WTC11 (cell line): ENCODE data around the gene LRRC8C. TPM values are rescaled to one million over a fixed set of nuclear protein-coding genes. Genes with fewer than 3 reads are reported as not detected.

Source experiments
- ATAC-seq: fragments of 200-7000 bp; cut with Tn5 transposase; 2 replicates; pipeline ENCODE4 v1.10.0; 2021; ENCODE audit warnings: mild to moderate bottlenecking, moderate library complexity
- CTCF ChIA-PET: fragments of 300-600 bp; sonication (Branson Sonifier 250); formaldehyde crosslinking; loops from one replicate; lab custom pipeline; 2021; ENCODE audit warnings: antibody characterized with exemption; lab: Charles Lee
- POLR2A ChIA-PET: fragments of 350-600 bp; sonication (Branson Sonifier 250); formaldehyde crosslinking; loops from one replicate; lab custom pipeline; 2021; ENCODE audit warnings: antibody characterized with exemption; lab: Charles Lee
- DNase-seq: peaks from one replicate; pipeline ENCODE4 v3.0.0; 2021; ENCODE audit warnings: low spot score
- H3K27ac Mint-ChIP-seq: 2 replicates; pipeline ENCODE4 v1.8.0; 2021; ENCODE audit warnings: mixed read lengths
- H3K27me3 Mint-ChIP-seq: 2 replicates; pipeline ENCODE4 v1.8.0; 2021; ENCODE audit warnings: low read depth, mild to moderate bottlenecking, moderate library complexity, mixed read lengths
- H3K36me3 Mint-ChIP-seq: 2 replicates; pipeline ENCODE4 v1.8.0; 2021; ENCODE audit warnings: mixed read lengths
- H3K4me1 Mint-ChIP-seq: 2 replicates; pipeline ENCODE4 v1.8.0; 2022; ENCODE audit warnings: mixed read lengths
- H3K4me3 Mint-ChIP-seq: 2 replicates; pipeline ENCODE4 v1.8.0; 2021; ENCODE audit warnings: mild to moderate bottlenecking, moderate library complexity, mixed read lengths
- H3K9me3 Mint-ChIP-seq: 2 replicates; pipeline ENCODE4 v1.8.0; 2021; ENCODE audit warnings: mixed read lengths
- CREM ChIP-seq: sonication (generic); formaldehyde crosslinking; IDR thresholded peaks from 2 replicates; pipeline ENCODE4 v1.8.1; 2022; ENCODE audit warnings: mild to moderate bottlenecking, missing genetic modification reagents, moderate library complexity
- ELF4 ChIP-seq: sonication (generic); formaldehyde crosslinking; IDR thresholded peaks from 2 replicates; pipeline ENCODE4 v1.8.1; 2022; ENCODE audit warnings: low read depth, mild to moderate bottlenecking, moderate library complexity, missing genetic modification reagents
- FOXK1 ChIP-seq: sonication (generic); formaldehyde crosslinking; IDR thresholded peaks from 2 replicates; pipeline ENCODE4 v1.8.0; 2022; ENCODE audit warnings: mild to moderate bottlenecking, moderate library complexity, missing genetic modification reagents
- FOXP1 ChIP-seq: sonication (generic); formaldehyde crosslinking; IDR thresholded peaks from 2 replicates; pipeline ENCODE4 v1.8.0; 2022; ENCODE audit warnings: missing genetic modification reagents, mild to moderate bottlenecking, moderate library complexity, borderline replicate concordance
- GABPB1 ChIP-seq: sonication (generic); formaldehyde crosslinking; IDR thresholded peaks from 2 replicates; pipeline ENCODE4 v1.8.1; 2023; ENCODE audit warnings: mild to moderate bottlenecking, missing genetic modification reagents
- IRF2 ChIP-seq: sonication (generic); formaldehyde crosslinking; IDR thresholded peaks from 2 replicates; pipeline ENCODE4 v1.8.0; 2022; ENCODE audit warnings: low read depth, missing genetic modification reagents, borderline replicate concordance
- JUN ChIP-seq: sonication (generic); formaldehyde crosslinking; IDR thresholded peaks from 2 replicates; pipeline ENCODE4 v1.8.0; 2023; ENCODE audit warnings: mild to moderate bottlenecking, missing genetic modification reagents
- MYBL2 ChIP-seq: sonication (generic); formaldehyde crosslinking; IDR thresholded peaks from 2 replicates; pipeline ENCODE4 v1.8.1; 2023; ENCODE audit warnings: mild to moderate bottlenecking, moderate library complexity, missing genetic modification reagents
- NFATC4 ChIP-seq: fragments of 250-450 bp; sonication (Bioruptor Pico); IDR thresholded peaks from 2 replicates; pipeline ENCODE4 v1.9.0; 2021; ENCODE audit warnings: mild to moderate bottlenecking
- OVOL2 ChIP-seq: fragments of 250-450 bp; sonication (Bioruptor Pico); IDR thresholded peaks from 2 replicates; pipeline ENCODE4 v1.9.0; 2021; ENCODE audit warnings: mild to moderate bottlenecking, borderline replicate concordance
- RELA ChIP-seq: sonication (generic); formaldehyde crosslinking; IDR thresholded peaks from 2 replicates; pipeline ENCODE4 v1.8.1; 2022; ENCODE audit warnings: missing genetic modification reagents, mild to moderate bottlenecking, borderline replicate concordance
- SMAD3 ChIP-seq: sonication (generic); formaldehyde crosslinking; IDR thresholded peaks from 2 replicates; pipeline ENCODE4 v1.8.0; 2022; ENCODE audit warnings: missing genetic modification reagents, mild to moderate bottlenecking, borderline replicate concordance
- TEAD1 ChIP-seq: sonication (generic); formaldehyde crosslinking; IDR thresholded peaks from 2 replicates; pipeline ENCODE4 v1.8.0; 2022; ENCODE audit warnings: mild to moderate bottlenecking, missing genetic modification reagents
- TP53 ChIP-seq: sonication (generic); formaldehyde crosslinking; IDR thresholded peaks from 2 replicates; pipeline ENCODE4 v1.8.1; 2023; ENCODE audit warnings: mild to moderate bottlenecking, missing genetic modification reagents
- ZNF219 ChIP-seq: sonication (generic); formaldehyde crosslinking; IDR thresholded peaks from 2 replicates; pipeline ENCODE4 v1.8.0; 2023; ENCODE audit warnings: missing genetic modification reagents, mild to moderate bottlenecking, borderline replicate concordance
- total RNA-seq: library from RNA; stranded (reverse); gene quantifications from 3 replicates; pipeline ENCODE4 v1.2.3, GENCODE V29; 2021
- TF ChIP-seq, protein P1 (sequence below): sonication (generic); formaldehyde crosslinking; conservative IDR thresholded peaks from 2 replicates; pipeline ENCODE4 v1.8.1; 2023; ENCODE audit warnings: mild to moderate bottlenecking, low read depth, missing genetic modification reagents, moderate library complexity
- TF ChIP-seq, protein P2 (sequence below): sonication (generic); formaldehyde crosslinking; IDR thresholded peaks from 2 replicates; pipeline ENCODE4 v1.8.1; 2023; ENCODE audit warnings: mild to moderate bottlenecking, moderate library complexity, missing genetic modification reagents
- TF ChIP-seq, protein P3 (sequence below): sonication (generic); formaldehyde crosslinking; IDR thresholded peaks from 2 replicates; pipeline ENCODE4 v1.8.1; 2023; ENCODE audit warnings: mild to moderate bottlenecking, missing genetic modification reagents
- TF ChIP-seq, protein P4 (sequence below): sonication (generic); formaldehyde crosslinking; IDR thresholded peaks from 2 replicates; pipeline ENCODE4 v1.8.0; 2023; ENCODE audit warnings: missing genetic modification reagents, mild to moderate bottlenecking, borderline replicate concordance
- TF ChIP-seq, protein P5 (sequence below): sonication (generic); formaldehyde crosslinking; IDR thresholded peaks from 2 replicates; pipeline ENCODE4 v1.8.1; 2022; ENCODE audit warnings: low read depth, missing genetic modification reagents, borderline replicate concordance
- TF ChIP-seq, protein P6 (sequence below): sonication (generic); formaldehyde crosslinking; IDR thresholded peaks from 2 replicates; pipeline ENCODE4 v1.8.1; 2023; ENCODE audit warnings: mild to moderate bottlenecking, missing genetic modification reagents
- TF ChIP-seq, protein P7 (sequence below): sonication (generic); formaldehyde crosslinking; IDR thresholded peaks from 2 replicates; pipeline ENCODE4 v1.8.0; 2022; ENCODE audit warnings: mild to moderate bottlenecking, missing genetic modification reagents

Gene LRRC8C
- total RNA-seq, 1 experiment from 2014 or later: 1.8 TPM

DNA sequence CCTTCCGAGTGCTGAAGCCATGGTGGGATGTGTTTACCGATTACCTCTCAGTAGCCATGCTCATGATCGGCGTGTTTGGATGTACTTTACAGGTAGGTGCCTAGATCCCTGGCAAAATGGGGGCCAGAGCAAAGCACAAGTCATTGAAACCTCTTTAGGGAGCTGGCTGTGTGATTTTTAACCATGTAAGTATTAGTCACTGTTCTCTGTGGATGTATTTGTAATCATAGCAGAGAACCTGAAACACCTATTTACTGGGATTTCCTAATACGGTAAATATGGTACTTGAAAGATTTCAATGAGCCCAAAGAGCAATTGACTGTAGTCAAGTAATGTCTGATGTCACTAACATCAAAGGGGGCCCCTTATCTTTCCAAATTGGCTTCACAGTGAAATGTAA, 53.6 kb downstream of the LRRC8C start (continued):
- TF ChIP-seq, protein P1, sequence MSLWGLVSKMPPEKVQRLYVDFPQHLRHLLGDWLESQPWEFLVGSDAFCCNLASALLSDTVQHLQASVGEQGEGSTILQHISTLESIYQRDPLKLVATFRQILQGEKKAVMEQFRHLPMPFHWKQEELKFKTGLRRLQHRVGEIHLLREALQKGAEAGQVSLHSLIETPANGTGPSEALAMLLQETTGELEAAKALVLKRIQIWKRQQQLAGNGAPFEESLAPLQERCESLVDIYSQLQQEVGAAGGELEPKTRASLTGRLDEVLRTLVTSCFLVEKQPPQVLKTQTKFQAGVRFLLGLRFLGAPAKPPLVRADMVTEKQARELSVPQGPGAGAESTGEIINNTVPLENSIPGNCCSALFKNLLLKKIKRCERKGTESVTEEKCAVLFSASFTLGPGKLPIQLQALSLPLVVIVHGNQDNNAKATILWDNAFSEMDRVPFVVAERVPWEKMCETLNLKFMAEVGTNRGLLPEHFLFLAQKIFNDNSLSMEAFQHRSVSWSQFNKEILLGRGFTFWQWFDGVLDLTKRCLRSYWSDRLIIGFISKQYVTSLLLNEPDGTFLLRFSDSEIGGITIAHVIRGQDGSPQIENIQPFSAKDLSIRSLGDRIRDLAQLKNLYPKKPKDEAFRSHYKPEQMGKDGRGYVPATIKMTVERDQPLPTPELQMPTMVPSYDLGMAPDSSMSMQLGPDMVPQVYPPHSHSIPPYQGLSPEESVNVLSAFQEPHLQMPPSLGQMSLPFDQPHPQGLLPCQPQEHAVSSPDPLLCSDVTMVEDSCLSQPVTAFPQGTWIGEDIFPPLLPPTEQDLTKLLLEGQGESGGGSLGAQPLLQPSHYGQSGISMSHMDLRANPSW (CRISPR knock-in tag): no peak
- TF ChIP-seq, protein P2, sequence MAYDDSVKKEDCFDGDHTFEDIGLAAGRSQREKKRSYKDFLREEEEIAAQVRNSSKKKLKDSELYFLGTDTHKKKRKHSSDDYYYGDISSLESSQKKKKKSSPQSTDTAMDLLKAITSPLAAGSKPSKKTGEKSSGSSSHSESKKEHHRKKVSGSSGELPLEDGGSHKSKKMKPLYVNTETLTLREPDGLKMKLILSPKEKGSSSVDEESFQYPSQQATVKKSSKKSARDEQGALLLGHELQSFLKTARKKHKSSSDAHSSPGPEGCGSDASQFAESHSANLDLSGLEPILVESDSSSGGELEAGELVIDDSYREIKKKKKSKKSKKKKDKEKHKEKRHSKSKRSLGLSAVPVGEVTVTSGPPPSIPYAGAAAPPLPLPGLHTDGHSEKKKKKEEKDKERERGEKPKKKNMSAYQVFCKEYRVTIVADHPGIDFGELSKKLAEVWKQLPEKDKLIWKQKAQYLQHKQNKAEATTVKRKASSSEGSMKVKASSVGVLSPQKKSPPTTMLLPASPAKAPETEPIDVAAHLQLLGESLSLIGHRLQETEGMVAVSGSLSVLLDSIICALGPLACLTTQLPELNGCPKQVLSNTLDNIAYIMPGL: no peak
- TF ChIP-seq CREM (CRISPR knock-in tag): no peak
- no peak for TF ChIP-seq JUN (CRISPR knock-in tag)
- TF ChIP-seq, protein P3, sequence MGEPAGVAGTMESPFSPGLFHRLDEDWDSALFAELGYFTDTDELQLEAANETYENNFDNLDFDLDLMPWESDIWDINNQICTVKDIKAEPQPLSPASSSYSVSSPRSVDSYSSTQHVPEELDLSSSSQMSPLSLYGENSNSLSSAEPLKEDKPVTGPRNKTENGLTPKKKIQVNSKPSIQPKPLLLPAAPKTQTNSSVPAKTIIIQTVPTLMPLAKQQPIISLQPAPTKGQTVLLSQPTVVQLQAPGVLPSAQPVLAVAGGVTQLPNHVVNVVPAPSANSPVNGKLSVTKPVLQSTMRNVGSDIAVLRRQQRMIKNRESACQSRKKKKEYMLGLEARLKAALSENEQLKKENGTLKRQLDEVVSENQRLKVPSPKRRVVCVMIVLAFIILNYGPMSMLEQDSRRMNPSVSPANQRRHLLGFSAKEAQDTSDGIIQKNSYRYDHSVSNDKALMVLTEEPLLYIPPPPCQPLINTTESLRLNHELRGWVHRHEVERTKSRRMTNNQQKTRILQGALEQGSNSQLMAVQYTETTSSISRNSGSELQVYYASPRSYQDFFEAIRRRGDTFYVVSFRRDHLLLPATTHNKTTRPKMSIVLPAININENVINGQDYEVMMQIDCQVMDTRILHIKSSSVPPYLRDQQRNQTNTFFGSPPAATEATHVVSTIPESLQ: no peak
- TF ChIP-seq RELA (CRISPR knock-in tag): no peak
- no peak for TF ChIP-seq ZNF219 (CRISPR knock-in tag)
- no peak for TF ChIP-seq OVOL2
- TF ChIP-seq, protein P4, sequence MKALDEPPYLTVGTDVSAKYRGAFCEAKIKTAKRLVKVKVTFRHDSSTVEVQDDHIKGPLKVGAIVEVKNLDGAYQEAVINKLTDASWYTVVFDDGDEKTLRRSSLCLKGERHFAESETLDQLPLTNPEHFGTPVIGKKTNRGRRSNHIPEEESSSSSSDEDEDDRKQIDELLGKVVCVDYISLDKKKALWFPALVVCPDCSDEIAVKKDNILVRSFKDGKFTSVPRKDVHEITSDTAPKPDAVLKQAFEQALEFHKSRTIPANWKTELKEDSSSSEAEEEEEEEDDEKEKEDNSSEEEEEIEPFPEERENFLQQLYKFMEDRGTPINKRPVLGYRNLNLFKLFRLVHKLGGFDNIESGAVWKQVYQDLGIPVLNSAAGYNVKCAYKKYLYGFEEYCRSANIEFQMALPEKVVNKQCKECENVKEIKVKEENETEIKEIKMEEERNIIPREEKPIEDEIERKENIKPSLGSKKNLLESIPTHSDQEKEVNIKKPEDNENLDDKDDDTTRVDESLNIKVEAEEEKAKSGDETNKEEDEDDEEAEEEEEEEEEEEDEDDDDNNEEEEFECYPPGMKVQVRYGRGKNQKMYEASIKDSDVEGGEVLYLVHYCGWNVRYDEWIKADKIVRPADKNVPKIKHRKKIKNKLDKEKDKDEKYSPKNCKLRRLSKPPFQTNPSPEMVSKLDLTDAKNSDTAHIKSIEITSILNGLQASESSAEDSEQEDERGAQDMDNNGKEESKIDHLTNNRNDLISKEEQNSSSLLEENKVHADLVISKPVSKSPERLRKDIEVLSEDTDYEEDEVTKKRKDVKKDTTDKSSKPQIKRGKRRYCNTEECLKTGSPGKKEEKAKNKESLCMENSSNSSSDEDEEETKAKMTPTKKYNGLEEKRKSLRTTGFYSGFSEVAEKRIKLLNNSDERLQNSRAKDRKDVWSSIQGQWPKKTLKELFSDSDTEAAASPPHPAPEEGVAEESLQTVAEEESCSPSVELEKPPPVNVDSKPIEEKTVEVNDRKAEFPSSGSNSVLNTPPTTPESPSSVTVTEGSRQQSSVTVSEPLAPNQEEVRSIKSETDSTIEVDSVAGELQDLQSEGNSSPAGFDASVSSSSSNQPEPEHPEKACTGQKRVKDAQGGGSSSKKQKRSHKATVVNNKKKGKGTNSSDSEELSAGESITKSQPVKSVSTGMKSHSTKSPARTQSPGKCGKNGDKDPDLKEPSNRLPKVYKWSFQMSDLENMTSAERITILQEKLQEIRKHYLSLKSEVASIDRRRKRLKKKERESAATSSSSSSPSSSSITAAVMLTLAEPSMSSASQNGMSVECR (CRISPR knock-in tag): no peak
- no peak for TF ChIP-seq NFATC4 (CRISPR knock-in tag)

DNA sequence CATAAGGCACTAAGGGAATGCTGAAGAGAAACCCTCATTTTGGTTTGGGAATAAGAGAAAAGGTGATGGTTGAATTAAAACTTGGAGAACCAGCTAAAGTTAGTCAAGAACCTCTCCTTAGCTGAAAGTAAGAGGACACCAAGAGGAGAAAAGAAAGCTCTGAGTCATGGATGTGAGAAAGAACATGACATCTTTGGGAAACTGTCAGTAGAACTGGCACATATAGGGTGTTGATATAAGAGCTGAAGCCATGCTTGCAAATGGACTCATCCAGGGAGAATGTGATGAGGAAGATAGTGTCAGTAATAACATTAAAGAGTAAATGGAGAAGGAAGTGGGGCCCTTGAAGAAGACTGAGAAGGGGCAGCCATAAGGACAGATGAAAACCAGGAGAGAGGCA, 54.3 kb downstream of the LRRC8C start:
- CTCF ChIA-PET: no interaction called here
- no peak for TF ChIP-seq SMAD3 (CRISPR knock-in tag)
- no peak for TF ChIP-seq FOXP1
- TF ChIP-seq MYBL2 (CRISPR knock-in tag): no peak
- TF ChIP-seq ELF4 (CRISPR knock-in tag): no peak
- TF ChIP-seq, protein P5, sequence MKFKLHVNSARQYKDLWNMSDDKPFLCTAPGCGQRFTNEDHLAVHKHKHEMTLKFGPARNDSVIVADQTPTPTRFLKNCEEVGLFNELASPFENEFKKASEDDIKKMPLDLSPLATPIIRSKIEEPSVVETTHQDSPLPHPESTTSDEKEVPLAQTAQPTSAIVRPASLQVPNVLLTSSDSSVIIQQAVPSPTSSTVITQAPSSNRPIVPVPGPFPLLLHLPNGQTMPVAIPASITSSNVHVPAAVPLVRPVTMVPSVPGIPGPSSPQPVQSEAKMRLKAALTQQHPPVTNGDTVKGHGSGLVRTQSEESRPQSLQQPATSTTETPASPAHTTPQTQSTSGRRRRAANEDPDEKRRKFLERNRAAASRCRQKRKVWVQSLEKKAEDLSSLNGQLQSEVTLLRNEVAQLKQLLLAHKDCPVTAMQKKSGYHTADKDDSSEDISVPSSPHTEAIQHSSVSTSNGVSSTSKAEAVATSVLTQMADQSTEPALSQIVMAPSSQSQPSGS: no peak
- TF ChIP-seq, protein P6, sequence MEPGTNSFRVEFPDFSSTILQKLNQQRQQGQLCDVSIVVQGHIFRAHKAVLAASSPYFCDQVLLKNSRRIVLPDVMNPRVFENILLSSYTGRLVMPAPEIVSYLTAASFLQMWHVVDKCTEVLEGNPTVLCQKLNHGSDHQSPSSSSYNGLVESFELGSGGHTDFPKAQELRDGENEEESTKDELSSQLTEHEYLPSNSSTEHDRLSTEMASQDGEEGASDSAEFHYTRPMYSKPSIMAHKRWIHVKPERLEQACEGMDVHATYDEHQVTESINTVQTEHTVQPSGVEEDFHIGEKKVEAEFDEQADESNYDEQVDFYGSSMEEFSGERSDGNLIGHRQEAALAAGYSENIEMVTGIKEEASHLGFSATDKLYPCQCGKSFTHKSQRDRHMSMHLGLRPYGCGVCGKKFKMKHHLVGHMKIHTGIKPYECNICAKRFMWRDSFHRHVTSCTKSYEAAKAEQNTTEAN (CRISPR knock-in tag): no peak
- TF ChIP-seq IRF2 (CRISPR knock-in tag): no peak
- TF ChIP-seq, protein P7, sequence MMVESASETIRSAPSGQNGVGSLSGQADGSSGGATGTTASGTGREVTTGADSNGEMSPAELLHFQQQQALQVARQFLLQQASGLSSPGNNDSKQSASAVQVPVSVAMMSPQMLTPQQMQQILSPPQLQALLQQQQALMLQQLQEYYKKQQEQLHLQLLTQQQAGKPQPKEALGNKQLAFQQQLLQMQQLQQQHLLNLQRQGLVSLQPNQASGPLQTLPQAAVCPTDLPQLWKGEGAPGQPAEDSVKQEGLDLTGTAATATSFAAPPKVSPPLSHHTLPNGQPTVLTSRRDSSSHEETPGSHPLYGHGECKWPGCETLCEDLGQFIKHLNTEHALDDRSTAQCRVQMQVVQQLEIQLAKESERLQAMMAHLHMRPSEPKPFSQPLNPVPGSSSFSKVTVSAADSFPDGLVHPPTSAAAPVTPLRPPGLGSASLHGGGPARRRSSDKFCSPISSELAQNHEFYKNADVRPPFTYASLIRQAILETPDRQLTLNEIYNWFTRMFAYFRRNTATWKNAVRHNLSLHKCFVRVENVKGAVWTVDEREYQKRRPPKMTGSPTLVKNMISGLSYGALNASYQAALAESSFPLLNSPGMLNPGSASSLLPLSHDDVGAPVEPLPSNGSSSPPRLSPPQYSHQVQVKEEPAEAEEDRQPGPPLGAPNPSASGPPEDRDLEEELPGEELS (CRISPR knock-in tag): no peak
- no peak for TF ChIP-seq GABPB1 (CRISPR knock-in tag)
- TF ChIP-seq TEAD1: no peak
- TF ChIP-seq TP53 (CRISPR knock-in tag): no peak
- no peak for TF ChIP-seq FOXK1 (CRISPR knock-in tag)

More for the DNA sequence above, 54.3 kb downstream of the LRRC8C start:
- Mint-ChIP-seq H3K27ac (no peak overlapping the region), H3K9me3 (no peaks in the 10 kb centered on the region), H3K27me3 (no peaks in the 10 kb centered on the region), H3K4me1 (no peaks in the 10 kb centered on the region; the same call in 1 of the 2 replicates), H3K4me3 (no peak overlapping the region), H3K36me3 (no peaks in the 10 kb centered on the region)
- ATAC-seq: no peak
- POLR2A ChIA-PET: no interaction called here
- no peak for DNase-seq
